HG02981 (cell line): ENCODE data around the gene AHRR.
"Not testable (repeated sequence)": the region's sequence is repeated elsewhere in the genome, so short reads cannot be mapped to it uniquely, and the experiment has no call there.

Source experiments
- ATAC-seq: cut with Tn5 transposase; IDR thresholded peaks from one replicate; pipeline ENCODE4 v1.9.1; 2021; ENCODE audit warnings: mild to moderate bottlenecking, moderate library complexity; ENCODE audit not compliant: unreplicated experiment

Gene AHRR

DNA sequence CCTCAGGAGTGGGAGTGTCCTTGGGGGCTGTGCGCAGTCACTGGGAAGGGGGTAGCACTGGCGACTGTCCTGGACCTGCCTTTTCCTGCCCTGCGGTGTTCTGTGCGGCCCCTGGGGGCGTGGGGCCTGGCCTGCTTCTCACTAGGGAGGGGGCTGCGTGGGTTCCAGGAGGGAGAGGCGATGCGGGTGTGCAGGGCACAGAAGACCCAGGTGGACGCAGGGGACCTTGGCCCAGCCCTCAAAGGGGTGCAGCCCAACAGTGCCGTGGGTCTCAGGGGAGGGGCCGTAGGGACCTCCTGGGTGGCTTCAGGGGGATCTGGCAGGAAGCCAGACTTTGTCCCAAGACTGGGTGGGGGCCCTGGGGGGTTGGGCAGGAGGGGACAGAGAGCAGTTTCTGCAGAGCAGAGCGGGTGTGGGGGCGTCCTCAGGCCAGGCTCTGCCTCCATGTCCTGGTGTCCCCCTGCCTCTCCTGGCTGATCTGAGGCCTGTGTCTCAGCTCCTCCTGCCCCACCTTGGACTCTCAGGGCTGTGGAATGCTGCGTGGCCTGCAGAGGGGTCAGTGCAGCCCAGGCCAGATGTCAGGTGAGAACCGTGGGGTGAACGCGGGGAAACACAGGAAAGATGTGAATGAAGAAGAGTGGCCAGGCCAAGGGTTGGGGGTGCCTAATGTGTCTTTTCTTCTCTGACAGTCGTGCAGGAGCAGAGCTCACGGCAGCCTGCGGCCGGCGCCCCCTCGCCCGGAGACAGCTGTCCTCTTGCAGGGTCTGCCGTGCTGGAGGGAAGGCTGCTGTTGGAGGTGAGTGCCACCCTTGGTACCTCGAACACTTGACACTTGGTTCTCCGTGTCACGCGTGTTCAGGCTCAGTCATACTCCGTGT, 54.6 kb downstream of the AHRR start:
- ATAC-seq, result no peak

- no peak for ATAC-seq
These were observed 55.3 kb downstream of the AHRR start for GRCh38 chr5:376799-377325.

DNA sequence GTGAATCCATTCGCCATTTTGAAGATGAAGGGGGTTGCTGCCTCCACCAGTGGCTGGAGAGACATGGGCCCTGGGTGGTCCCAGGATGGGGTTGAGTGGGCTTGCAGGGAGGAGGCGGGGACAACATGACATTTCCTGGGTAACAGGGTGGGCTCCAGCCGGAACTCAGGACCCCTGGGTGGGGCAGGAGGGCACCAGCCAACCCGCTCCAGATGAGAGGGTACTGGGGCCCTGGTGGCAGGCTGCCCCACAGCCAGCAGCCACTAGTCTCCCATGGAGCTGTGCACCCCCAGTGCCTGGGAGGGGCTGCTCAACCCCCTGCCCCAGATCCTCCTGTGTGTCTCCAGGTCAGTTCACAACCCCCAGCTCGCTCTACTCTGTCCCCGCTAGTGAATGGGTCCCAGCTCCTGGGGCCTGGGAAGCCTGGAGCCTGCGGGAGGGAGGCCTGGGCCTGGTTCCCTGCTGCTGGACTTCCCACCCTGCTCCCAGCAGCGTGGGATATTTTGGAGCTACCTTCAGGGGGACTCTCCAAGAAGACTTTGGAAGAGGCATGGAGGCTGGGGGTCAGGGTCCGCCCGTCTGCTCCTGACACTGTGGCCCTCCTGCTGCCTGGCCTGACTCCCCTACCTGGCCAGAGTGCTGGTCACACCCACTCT, 55.9 kb downstream of the AHRR start:
- no peak for ATAC-seq

DNA sequence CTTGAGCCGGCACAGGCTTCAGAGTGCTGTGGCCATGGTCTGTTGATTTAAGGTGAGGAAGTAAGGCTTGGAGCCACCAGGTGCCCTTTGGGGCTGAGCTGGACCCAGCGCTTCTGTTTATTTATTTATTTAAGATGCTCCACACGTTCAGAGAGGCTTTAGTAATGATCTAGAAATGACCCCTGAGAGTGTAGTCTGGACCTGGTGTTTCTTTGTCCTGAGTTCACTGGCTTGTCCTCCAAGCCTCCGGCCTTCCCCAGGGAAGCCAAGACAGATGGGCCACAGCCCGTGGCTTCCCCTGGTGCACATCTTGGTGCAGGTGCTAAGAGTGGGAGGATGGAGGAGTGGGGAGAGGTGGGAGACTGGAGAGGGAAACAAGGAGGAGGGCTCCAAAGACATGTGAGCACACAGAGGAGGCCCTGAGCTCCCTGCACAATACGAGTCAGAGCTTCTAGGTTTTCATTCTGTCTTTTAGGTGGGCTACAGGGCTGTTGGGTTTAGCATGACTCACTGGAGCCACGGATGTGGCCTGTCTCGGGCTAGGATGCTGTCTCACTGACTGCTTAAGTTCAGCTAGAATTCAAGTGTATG, 56.9 kb downstream of the AHRR start:
- no peak for ATAC-seq

DNA sequence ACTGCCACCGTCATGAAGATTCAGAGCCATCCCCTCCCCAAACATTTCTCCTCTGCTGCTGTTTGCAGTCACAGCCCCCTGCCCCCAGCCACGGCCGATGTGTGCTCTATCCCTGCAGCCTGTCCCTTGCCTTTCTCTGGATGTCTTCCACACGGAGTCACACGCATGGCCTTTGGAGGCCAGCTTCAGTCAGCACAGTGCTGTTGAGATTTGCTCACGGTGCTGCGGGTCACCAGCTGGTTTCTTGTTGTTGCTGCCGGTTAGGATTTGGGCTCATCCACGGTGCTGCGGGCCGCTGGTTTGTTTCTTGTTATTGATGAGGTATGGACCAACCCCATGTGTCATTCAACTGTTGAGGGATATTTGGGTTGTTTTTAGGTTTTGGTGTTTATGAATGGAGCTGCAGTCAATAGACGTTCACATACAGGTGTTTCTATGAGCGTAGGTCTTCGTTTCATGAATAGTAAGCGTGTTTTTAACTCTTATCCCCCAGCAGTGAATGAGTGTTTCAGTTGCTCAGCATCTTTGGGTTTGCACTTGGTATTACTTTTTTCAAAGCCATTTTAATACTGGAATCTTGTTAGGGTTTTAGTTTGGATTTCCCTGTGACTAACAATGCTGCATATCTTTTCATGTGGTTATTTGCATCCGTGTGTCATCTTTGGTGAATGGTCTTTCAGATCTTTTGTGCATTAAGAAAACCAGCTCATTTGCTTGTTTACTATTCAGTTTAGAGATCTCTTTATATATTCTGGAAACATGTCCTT, 57.6 kb downstream of the AHRR start:
- ATAC-seq, result no peak

DNA sequence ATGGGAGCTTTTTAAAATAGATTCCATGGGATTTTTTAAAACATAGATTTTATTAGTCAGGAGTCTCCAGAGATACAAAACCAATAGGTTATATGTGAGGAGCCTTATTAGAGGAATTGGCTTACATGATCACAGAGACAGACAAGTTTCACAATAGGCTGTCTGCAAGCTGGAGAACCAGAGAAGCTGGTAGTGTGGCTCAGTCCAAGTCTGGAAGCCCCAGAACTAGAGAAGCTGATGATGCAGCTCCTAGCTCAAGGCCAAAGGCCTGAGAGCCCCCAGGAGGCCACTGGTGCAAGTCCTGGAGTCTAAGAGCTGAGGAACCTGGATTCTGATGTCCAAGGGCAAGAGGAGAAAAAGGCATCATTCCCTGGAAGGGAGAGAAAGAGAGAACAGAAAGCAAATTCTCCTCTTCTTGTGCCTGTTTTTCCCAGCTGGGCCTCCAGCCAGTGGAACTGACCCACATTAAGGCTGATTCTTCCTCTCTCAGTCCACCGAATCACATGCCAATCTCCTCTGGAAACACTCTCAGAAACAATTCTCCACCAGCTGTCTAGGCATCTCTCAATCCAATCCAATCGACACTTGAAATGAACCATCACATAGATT, 59.3 kb downstream of the AHRR start:
- no peak for ATAC-seq

- ATAC-seq, result no peak
These were observed 61.6 kb downstream of the AHRR start for GRCh38 chr5:383066-383465.

GRCh38 chr5:383621-384020, 62.1 kb downstream of the AHRR start:
- no peak for ATAC-seq

- not testable (repeated sequence) for ATAC-seq
These were observed 63.1 kb downstream of the AHRR start for GRCh38 chr5:384576-384975.

DNA sequence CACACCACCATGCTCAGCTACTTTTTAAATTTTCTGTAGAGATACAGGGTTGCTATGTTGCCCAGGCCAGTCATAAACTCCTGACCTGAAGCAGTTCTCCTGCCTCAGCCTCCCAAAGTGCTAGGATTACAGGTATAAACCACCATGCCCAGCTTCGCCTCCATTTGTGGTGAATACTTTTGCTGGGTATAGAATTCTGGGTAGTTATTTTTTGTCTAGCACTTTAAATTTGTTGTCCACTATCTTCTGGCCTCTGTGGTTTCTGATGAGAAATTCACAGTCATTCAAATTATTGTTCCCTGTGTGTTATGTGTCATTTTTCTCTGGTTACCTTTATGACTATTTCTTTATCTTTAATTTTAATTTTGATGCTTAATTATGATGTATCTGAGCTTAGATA, 63.8 kb downstream of the AHRR start:
- ATAC-seq, result no peak

DNA sequence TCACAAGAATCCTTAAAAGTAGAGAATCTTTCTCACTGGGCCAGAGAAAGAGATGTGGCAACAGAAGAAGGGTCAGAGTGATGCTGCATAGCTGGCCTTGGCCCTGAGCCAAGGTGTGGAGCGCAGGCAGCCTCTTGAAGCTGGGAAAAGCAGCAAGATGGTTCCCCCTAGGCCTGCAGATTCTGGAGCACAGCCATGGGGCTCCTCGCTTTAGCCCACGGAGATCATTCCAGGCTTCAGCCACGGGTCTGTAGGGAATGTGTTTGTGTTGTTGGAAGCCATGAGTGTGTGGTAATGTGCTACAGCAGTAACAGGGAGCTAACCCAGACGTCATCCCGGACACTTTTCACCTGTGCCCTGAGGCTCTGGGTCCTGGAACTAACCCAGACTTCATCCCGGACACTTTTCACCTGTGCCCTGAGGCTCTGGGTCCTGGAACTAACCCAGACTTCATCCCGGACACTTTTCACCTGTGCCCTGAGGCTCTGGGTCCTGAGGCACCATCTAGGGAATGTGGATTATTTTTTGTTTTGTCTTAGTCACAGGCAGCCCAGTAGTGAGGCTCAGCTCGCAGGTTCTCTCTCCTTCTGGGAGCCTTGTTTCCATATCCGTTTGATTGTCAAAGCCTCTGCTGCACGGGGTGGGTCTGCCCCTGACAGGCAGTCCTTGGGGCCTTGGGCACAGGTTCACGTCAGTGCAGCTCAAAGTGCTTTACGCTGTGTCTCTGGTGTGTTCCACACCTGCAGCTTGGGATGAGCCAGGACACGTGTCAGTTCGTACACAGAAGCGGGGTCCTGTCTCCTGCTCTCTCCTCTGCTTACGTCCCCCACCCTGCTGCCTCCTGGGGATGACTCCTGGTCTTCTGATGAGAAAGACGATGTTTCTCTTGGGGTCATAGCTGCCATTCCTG, 65.2 kb downstream of the AHRR start:
- ATAC-seq, result no peak

GRCh38 chr5:387491-388265, 66.2 kb downstream of the AHRR start:
- no peak for ATAC-seq

- no peak for ATAC-seq
These were observed 67.0 kb downstream of the AHRR start for GRCh38 chr5:388266-389196.

DNA sequence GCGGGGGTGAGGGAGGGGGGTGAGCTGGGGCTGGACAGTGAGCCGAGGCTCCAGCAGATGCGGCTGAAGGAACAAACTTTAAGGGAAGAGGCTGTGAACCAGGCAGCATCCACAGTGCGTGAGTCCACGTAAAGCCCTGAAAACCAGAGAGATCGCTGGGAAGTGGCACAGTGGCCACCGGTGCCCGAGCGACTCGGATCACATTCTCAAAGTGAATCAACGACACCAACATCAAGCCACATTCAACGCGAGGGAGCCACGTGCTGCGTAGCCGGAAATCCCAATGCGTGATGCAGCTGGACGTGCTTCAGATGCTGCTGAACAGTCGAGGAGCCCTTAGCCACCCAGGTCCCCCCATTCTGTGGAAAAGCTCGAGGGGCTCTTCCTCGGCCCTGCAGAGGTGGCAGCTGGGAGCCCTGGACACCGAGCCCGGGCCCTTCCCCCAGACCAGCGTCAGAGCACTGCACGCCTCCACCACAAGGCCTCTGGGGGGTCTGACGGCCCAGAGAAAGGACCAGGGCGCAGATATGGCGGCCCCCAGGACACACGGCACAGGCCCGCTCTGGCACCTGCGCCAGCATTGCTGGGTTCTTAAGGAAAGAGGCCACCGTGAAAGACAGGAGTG, 67.8 kb downstream of the AHRR start:
- ATAC-seq, result no peak

DNA sequence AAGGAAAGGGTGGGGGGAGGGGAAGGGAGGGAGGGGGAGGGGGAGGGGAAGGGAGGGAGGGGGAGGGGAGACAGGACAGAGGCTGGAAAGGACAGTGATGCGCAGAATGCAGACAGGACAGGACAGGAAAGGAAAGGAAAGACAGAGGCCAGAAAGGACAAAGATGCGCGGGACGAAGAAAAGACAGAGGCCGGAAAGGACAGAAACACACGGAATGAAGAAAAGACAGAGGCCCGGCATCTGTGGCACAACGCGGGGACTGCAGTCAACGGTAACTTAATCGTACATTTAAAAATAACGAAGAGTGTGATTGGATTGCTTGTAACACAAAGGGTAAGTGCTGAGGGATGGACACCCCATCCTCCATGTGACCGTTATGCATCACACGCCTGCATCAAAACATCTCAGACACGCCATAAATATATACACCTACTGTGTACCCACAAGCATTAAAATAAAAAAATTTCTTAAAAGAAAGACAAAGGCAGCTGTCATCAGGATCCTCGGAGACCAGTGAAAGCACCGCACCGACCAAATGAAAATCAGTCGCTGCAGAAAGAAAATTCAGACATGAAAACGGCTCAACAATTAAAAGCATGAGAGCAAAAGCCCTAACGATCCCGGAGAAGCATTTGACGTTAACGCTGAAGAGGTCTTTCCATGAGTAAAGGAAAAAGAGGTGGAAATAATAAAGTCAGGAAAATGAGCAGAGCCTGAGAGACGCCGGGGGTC, 68.5 kb downstream of the AHRR start:
- no peak for ATAC-seq

GRCh38 chr5:390623-391491, 69.3 kb downstream of the AHRR start:
- ATAC-seq, result no peak
